Measurements from ENCODE around the gene BCKDHB.

BCKDHB gene

DNA sequence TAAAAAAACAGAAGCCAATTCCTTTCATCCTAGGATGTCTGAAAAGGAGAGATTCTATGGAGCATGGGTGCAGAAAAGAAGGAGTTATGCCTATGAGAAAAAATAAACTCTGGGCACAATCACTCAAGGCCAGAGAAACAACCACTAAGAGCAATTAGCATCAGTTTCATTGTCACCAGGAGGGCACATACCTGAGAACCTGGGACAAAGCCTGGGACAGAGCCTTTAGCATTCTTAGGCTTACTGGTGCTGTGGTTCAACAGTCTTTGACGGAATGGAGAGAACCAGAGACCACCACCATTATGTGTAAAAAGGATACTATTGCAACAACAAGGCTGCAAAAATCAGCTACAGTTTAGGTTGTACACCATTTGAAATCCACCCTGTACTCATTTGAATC is 29.4 kb upstream of the BCKDHB start:
- no peak overlapping the region for H3K27ac ChIP-seq (ENCODE audit: low read length)
- H3K79me2 ChIP-seq (ENCODE audit: low read length), result no peaks in the 10 kb centered on the region
- H4K20me1 ChIP-seq (ENCODE audit: insufficient read depth, low read length), result no peaks in the 10 kb centered on the region
- TF ChIP-seq, protein P1, sequence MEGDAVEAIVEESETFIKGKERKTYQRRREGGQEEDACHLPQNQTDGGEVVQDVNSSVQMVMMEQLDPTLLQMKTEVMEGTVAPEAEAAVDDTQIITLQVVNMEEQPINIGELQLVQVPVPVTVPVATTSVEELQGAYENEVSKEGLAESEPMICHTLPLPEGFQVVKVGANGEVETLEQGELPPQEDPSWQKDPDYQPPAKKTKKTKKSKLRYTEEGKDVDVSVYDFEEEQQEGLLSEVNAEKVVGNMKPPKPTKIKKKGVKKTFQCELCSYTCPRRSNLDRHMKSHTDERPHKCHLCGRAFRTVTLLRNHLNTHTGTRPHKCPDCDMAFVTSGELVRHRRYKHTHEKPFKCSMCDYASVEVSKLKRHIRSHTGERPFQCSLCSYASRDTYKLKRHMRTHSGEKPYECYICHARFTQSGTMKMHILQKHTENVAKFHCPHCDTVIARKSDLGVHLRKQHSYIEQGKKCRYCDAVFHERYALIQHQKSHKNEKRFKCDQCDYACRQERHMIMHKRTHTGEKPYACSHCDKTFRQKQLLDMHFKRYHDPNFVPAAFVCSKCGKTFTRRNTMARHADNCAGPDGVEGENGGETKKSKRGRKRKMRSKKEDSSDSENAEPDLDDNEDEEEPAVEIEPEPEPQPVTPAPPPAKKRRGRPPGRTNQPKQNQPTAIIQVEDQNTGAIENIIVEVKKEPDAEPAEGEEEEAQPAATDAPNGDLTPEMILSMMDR (IDR thresholded peaks at IDR 0.05; ENCODE audit: low read length), result no peak
- no peak for TF ChIP-seq EZH2 (optimal IDR thresholded peaks at IDR 0.05; ENCODE audit: low read depth, low read length)
- no peak for TF ChIP-seq EZH2phosphoT487 (IDR thresholded peaks at IDR 0.05; ENCODE audit: low read length)
- no peaks in the 10 kb centered on the region for H3F3A ChIP-seq (ENCODE audit: insufficient read depth, low read length)
- H3K27me3 ChIP-seq (replicated peaks; ENCODE audit: insufficient read depth, low read length), result no peaks in the 10 kb centered on the region
- no peaks in the 10 kb centered on the region for H3K9me3 ChIP-seq (replicated peaks; ENCODE audit: insufficient read depth, low read length)
- no peak for DNase-seq
- H2AFZ ChIP-seq (ENCODE audit: low read length), result no peak overlapping the region
- H3K9ac ChIP-seq (ENCODE audit: low read length), result no peak overlapping the region
- no peak overlapping the region for H3K4me2 ChIP-seq (ENCODE audit: low read depth, low read length)
- H3K4me1 ChIP-seq (ENCODE audit: low read length), result no peaks in the 10 kb centered on the region
- no peak overlapping the region for H3K4me3 ChIP-seq (ENCODE audit: low read length)
- no peaks in the 10 kb centered on the region for H3K36me3 ChIP-seq (replicated peaks; ENCODE audit: insufficient read depth, low read length)
- H3K9me2 ChIP-seq (replicated peaks; ENCODE audit: insufficient read depth, low read length), result no peaks in the 10 kb centered on the region

GRCh38 chr6:80088637-80089036 is 17.8 kb upstream of the BCKDHB start:
- no peak for TF ChIP-seq EZH2 (optimal IDR thresholded peaks at IDR 0.05; ENCODE audit: low read depth, low read length)
- TF ChIP-seq, protein P1 (IDR thresholded peaks at IDR 0.05; ENCODE audit: low read length), result no peak
- no peak for TF ChIP-seq EZH2phosphoT487 (IDR thresholded peaks at IDR 0.05; ENCODE audit: low read length)
- no peaks in the 10 kb centered on the region for H3K9me3 ChIP-seq (replicated peaks; ENCODE audit: insufficient read depth, low read length)
- no peaks in the 10 kb centered on the region for H3K27me3 ChIP-seq (replicated peaks; ENCODE audit: insufficient read depth, low read length)
- H2AFZ ChIP-seq (ENCODE audit: low read length), result no peak overlapping the region
- no peaks in the 10 kb centered on the region for H3K79me2 ChIP-seq (ENCODE audit: low read length)
- H3K4me1 ChIP-seq (ENCODE audit: low read length), result no peaks in the 10 kb centered on the region
- H3K27ac ChIP-seq (ENCODE audit: low read length), result no peak overlapping the region
- H3K4me3 ChIP-seq (ENCODE audit: low read length), result no peak overlapping the region
- no peaks in the 10 kb centered on the region for H3K36me3 ChIP-seq (replicated peaks; ENCODE audit: insufficient read depth, low read length)
- H3K4me2 ChIP-seq (ENCODE audit: low read depth, low read length), result no peak overlapping the region
- no peak for DNase-seq
- no peaks in the 10 kb centered on the region for H3K9me2 ChIP-seq (replicated peaks; ENCODE audit: insufficient read depth, low read length)
- H3F3A ChIP-seq (ENCODE audit: insufficient read depth, low read length), result no peaks in the 10 kb centered on the region
- H4K20me1 ChIP-seq (ENCODE audit: insufficient read depth, low read length), result no peaks in the 10 kb centered on the region
- no peak overlapping the region for H3K9ac ChIP-seq (ENCODE audit: low read length)

DNA sequence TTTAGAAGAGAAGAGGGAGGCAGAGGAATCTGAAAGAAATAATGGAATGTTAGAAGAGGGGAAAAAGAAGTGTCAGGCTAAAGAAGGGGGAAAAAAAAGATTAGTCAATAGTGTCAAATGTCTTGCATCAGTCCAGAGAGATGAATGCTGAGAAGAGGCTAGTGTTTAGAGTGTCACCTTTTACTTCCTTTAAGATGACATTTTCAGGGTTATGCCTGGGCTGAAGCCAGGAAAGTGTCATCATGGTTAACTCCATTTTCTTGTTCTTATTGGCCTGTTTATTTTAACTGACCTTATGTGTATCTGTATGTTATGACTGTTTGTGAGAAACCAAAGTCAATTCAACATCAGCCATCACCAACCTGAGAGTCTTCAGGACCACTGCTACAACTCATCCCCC is 15.0 kb upstream of the BCKDHB start:
- TF ChIP-seq EZH2phosphoT487 (IDR thresholded peaks at IDR 0.05; ENCODE audit: low read length) (no peak), EZH2 (optimal IDR thresholded peaks at IDR 0.05; ENCODE audit: low read depth, low read length) (no peak)
- TF ChIP-seq, protein P1 (IDR thresholded peaks at IDR 0.05; ENCODE audit: low read length), result no peak
- Histone ChIP-seq H3F3A (ENCODE audit: insufficient read depth, low read length) (no peaks in the 10 kb centered on the region), H3K9me3 (replicated peaks; ENCODE audit: insufficient read depth, low read length) (no peaks in the 10 kb centered on the region), H3K4me2 (ENCODE audit: low read depth, low read length) (no peak overlapping the region), H2AFZ (ENCODE audit: low read length) (no peak overlapping the region), H3K9ac (ENCODE audit: low read length) (no peak overlapping the region), H3K4me3 (ENCODE audit: low read length) (no peak overlapping the region), H3K27ac (ENCODE audit: low read length) (no peak overlapping the region), H3K27me3 (replicated peaks; ENCODE audit: insufficient read depth, low read length) (no peaks in the 10 kb centered on the region), H3K79me2 (ENCODE audit: low read length) (no peaks in the 10 kb centered on the region), H3K36me3 (replicated peaks; ENCODE audit: insufficient read depth, low read length) (no peaks in the 10 kb centered on the region), H4K20me1 (ENCODE audit: insufficient read depth, low read length) (no peaks in the 10 kb centered on the region), H3K9me2 (replicated peaks; ENCODE audit: insufficient read depth, low read length) (no peaks in the 10 kb centered on the region), H3K4me1 (ENCODE audit: low read length) (no peaks in the 10 kb centered on the region)
- DNase-seq, result no peak
